Hematopoietic multipotent progenitor cell treated with erythropoietin and hydrocortisone succinate and interleukin-3 and kit ligand, for 8 days (in vitro differentiated cells): Measurements from ENCODE around the gene FCHO1.

Source experiments
- DNase-seq: peaks from one replicate; pipeline ENCODE4 v3.0.0-alpha.2; 2015

The FCHO1 gene

GRCh38 chr19:17734146-17734545 is 17.1 kb upstream of the FCHO1 start:
- DNase-seq: no peak

- DNase-seq: no peak
Observed at GRCh38 chr19:17735410-17735809, 15.9 kb upstream of the FCHO1 start.

GRCh38 chr19:17737690-17738153 is 13.6 kb upstream of the FCHO1 start:
- DNase-seq: no peak

- no peak for DNase-seq
Observed at GRCh38 chr19:17739121-17739875, 12.0 kb upstream of the FCHO1 start.

DNA sequence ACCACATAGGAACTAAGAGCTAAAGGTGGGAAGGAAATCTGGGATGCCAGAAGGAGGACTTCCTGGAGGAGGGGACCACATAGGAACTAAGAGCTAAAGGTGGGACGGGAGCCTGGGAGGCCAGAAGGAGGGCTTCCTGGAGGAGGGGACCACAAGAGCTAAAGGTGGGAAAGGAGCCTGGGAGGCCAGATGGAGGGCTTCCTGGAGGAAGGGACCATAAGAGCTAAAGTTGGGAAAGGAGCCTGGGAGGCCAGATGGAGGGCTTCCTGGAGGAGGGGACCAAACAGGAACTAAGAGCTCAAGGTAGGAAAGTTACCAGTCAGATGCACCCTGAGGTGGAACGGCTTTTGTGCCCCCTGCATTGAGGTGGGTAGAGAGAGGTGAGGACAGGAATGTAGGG is 9.8 kb upstream of the FCHO1 start:
- no peak for DNase-seq

GRCh38 chr19:17743874-17744580 is 7.2 kb upstream of the FCHO1 start:
- peak; percentile 57 for DNase-seq

- peak; percentile 95 for DNase-seq
Observed at GRCh38 chr19:17747205-17748098, 3.8 kb upstream of the FCHO1 start.

GRCh38 chr19:17748884-17749638 is 2.2 kb upstream of the FCHO1 start:
- no peak for DNase-seq

GRCh38 chr19:17749912-17750317 is 1.4 kb upstream of the FCHO1 start:
- no peak for DNase-seq

DNA sequence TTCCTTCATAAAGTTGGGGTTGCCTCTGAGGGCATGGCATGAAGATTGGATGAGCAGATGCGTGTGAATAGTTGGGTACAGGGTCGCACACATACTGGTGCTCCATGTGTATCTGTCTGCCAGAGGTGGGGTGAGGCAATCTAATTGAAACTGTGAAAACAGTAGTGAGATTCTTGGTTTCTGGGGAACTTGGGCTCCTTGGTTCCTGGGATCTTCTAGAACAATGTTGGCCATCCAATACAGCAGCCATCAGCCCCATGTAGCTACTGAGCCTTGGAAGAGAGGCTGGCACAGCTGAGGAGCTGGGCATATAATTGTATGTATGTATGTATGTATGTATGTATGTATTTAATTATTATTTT is 616 bp downstream of the FCHO1 start:
- peak; percentile 12 for DNase-seq

GRCh38 chr19:17752865-17753639 is 1.8 kb downstream of the FCHO1 start:
- no peak for DNase-seq

DNA sequence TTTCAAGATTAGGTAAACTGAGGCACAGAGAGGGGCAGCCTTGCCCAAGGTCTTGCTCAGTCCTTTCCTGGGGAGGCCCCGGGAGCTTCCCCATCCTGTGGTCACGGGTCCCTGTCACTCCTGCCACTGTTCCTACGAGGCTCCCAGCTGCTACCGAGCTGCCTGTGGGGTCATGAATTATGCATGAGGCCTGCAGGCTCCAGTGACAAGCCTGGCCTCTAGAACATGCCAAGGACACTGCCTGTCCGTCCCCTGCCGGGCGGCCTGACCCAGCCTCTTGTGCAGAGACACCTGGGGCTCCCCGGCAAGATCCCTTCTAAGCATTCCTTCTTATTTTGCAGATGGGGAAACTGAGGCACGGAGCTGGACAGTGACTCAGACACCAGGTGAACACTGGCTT is 2.7 kb downstream of the FCHO1 start:
- no peak for DNase-seq

GRCh38 chr19:17754634-17755442 is 3.6 kb downstream of the FCHO1 start:
- no peak for DNase-seq

DNA sequence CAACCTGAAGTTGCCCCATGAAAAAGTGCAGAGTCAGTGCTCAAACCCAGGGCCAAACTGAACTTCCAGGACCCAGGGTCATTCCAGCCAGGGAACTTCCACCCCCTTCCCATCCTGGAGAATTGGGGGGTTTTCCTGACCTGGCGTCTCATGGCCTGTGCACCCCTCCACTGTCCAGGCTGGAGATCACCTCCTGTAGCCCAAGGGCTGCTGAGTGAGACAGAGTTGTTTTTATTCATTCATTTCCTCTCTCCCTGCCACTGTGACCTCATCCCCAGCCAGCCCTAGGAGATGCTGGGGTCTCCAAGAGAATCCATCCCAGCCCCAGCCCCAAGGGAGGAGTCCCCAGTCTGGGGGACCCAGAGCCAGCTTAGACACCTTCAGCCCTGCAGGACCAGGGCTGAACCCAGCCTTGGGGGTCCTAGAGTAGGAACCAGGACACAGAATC is 4.2 kb downstream of the FCHO1 start:
- no peak for DNase-seq

GRCh38 chr19:17755977-17756670 is 4.8 kb downstream of the FCHO1 start:
- peak; percentile 19 for DNase-seq

DNA sequence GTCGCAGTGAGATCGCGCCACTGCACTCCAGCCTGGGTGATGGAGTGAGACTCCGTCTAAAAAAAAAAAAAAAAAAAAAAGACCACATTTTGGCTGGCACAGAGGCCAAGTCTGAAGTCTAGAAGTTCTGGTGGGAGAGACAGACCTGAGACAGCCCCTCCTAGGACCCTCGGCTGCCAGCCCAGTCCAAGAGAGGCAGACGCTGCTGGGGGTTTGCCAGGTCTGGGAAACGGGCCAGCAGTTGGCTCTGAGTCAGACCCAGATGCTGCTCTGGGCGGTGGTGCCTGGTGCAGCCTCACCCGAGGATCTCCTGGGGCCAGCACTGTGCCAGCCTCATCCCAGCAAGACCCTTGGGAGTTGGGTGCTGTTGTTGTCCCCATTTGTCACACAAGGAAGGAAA is 5.8 kb downstream of the FCHO1 start:
- peak; percentile 76 for DNase-seq

DNA sequence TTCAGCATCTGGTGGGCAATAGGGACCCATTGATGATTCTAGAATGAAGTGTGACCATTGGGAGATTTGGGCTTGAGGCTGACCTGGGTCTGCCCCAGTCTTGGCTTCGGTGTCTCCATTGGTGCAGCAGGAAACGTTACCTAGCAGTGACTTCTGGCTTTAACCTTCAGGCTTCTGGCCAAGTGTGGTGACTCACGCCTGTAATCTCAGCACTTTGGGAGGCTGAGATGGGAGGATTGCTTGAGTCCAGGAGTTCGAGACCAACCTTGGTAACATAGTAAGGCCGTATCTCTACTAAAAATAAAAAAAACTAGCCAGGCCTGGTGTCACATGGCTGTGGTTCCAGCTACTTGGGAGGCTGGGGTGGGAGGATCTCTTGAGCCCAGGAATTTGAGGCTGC is 7.2 kb downstream of the FCHO1 start:
- no peak for DNase-seq

DNA sequence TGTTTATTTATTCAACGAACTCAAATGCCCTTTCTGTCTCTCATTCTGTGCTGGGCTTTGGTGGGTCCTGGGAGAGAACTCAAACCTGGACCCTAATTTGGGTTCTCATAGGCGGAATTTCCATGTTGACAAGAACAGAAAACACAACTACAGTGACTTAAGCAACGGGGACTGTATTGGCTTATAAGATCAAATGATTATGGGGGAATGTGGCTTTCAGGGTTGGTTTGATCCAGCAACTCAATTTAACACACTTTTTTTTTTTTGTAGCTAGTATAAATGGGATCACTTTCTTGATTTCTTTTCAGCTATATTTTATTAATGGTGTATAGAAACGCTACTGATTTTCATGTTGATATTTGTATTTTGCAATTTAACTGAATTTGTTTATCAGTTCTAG is 9.9 kb downstream of the FCHO1 start:
- DNase-seq: no peak

GRCh38 chr19:17762505-17763229 is 11.4 kb downstream of the FCHO1 start:
- peak; percentile 62 for DNase-seq

DNA sequence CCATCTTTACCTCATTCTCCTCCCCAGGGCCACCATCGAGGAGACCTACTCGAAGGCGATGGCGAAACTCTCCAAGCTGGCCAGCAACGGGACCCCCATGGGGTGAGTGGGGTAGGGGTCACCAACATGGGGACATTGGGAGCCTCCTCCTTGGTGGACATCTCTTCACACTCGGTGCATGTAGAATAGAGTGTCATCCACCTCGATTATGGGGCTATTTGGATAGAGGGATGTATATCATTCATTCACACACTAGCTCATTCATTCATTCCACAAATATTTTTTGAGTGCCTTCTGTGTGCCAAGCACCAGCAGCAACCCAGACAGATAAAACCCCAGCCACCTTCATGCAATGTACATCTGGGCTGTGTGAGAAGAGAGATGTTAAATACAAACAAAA is 13.1 kb downstream of the FCHO1 start:
- DNase-seq: no peak
